H9 (cell line): ENCODE results near the gene ALOX12B. TPM values are rescaled to one million over a fixed set of nuclear protein-coding genes. Genes with fewer than 3 reads are reported as not detected.

Experiments used
- DNase-seq: peaks from one replicate; pipeline ENCODE4 v3.0.0-alpha.2; 2017
- H2AFZ ChIP-seq: one replicate; pipeline ENCODE4 v1.6.1; 2013; ENCODE audit warnings: mild to moderate bottlenecking, low read length, control low read depth, moderate library complexity
- H2AK5ac ChIP-seq: 2 replicates; pipeline ENCODE4 v1.6.1; 2013; ENCODE audit warnings: low read length, control low read depth, mixed read lengths; ENCODE audit not compliant: insufficient read length
- H2BK120ac ChIP-seq: one replicate; pipeline ENCODE4 v1.6.1; 2013; ENCODE audit warnings: low read depth, mild to moderate bottlenecking, low read length, control low read depth, inconsistent platforms; ENCODE audit not compliant: poor library complexity, severe bottlenecking
- H2BK12ac ChIP-seq: 2 replicates; pipeline ENCODE4 v1.6.1; 2013; ENCODE audit warnings: low read length, control low read depth, mixed read lengths, low read depth; ENCODE audit not compliant: insufficient read length
- H2BK15ac ChIP-seq: 2 replicates; pipeline ENCODE4 v1.6.1; 2013; ENCODE audit warnings: low read depth, low read length, control low read depth
- H2BK20ac ChIP-seq: one replicate; pipeline ENCODE4 v1.6.1; 2013; ENCODE audit warnings: low read depth, mild to moderate bottlenecking, low read length, control low read depth, inconsistent platforms; ENCODE audit not compliant: poor library complexity, severe bottlenecking
- H2BK5ac ChIP-seq: 2 replicates; pipeline ENCODE4 v1.6.1; 2013; ENCODE audit warnings: low read length, control low read depth, mixed read lengths; ENCODE audit not compliant: insufficient read length
- H3K14ac ChIP-seq: 2 replicates; pipeline ENCODE4 v1.6.1; 2013; ENCODE audit warnings: low read length, control low read depth; ENCODE audit not compliant: insufficient read depth
- H3K18ac ChIP-seq: 2 replicates; pipeline ENCODE4 v1.6.1; 2013; ENCODE audit warnings: low read depth, mild to moderate bottlenecking, mixed read lengths, low read length, control low read depth; ENCODE audit not compliant: insufficient read length
- H3K23ac ChIP-seq: 2 replicates; pipeline ENCODE4 v1.6.1; 2013; ENCODE audit warnings: low read length, control low read depth, mixed read lengths, low read depth; ENCODE audit not compliant: insufficient read length
- H3K23me2 ChIP-seq: 2 replicates; pipeline ENCODE4 v1.6.1; 2013; ENCODE audit warnings: low read depth, mild to moderate bottlenecking, mixed read lengths, low read length, control low read depth; ENCODE audit not compliant: insufficient read length, poor library complexity, severe bottlenecking
- H3K27ac ChIP-seq: 2 replicates; pipeline ENCODE4 v1.5.1; 2013; ENCODE audit warnings: low read length, control low read depth, mixed read lengths, low read depth; ENCODE audit not compliant: insufficient read length
- H3K27me3 ChIP-seq: 2 replicates; pipeline ENCODE4 v1.6.1; 2013; ENCODE audit warnings: low read length, control low read depth, inconsistent platforms; ENCODE audit not compliant: insufficient read depth
- H3K4ac ChIP-seq: 2 replicates; pipeline ENCODE4 v1.6.1; 2013; ENCODE audit warnings: low read depth, mild to moderate bottlenecking, control low read depth, inconsistent platforms, low read length, moderate library complexity
- H3K4me1 ChIP-seq: 2 replicates; pipeline ENCODE4 v1.6.1; 2013; ENCODE audit warnings: low read length, control low read depth, inconsistent platforms; ENCODE audit not compliant: insufficient read depth
- H3K4me2 ChIP-seq: 2 replicates; pipeline ENCODE4 v1.6.1; 2013; ENCODE audit warnings: low read length, control low read depth, mixed read lengths; ENCODE audit not compliant: insufficient read length, insufficient read depth
- H3K56ac ChIP-seq: 2 replicates; pipeline ENCODE4 v1.6.1; 2013; ENCODE audit warnings: low read depth, mild to moderate bottlenecking, mixed read lengths, low read length, control low read depth; ENCODE audit not compliant: insufficient read length
- H3K79me1 ChIP-seq: 2 replicates; pipeline ENCODE4 v1.6.1; 2013; ENCODE audit warnings: low read depth, mild to moderate bottlenecking, moderate library complexity, low read length, control low read depth, inconsistent platforms; ENCODE audit not compliant: insufficient read depth, poor library complexity, severe bottlenecking
- H3K79me2 ChIP-seq: 2 replicates; pipeline ENCODE4 v1.6.1; 2013; ENCODE audit warnings: low read length, control low read depth, inconsistent platforms; ENCODE audit not compliant: insufficient read depth
- H3K9ac ChIP-seq: 2 replicates; pipeline ENCODE4 v1.6.1; 2013; ENCODE audit warnings: low read length, control low read depth, mixed read lengths; ENCODE audit not compliant: insufficient read length; ENCODE audit errors: extremely low read depth
- H3K9me3 ChIP-seq: one replicate; pipeline ENCODE4 v1.6.1; 2013; ENCODE audit warnings: low read depth, low read length, inconsistent platforms; ENCODE audit not compliant: control insufficient read depth
- H3T11ph ChIP-seq: one replicate; pipeline ENCODE4 v1.6.1; 2013; ENCODE audit warnings: mild to moderate bottlenecking, low read length, control low read depth, inconsistent platforms
- H4K20me1 ChIP-seq: one replicate; pipeline ENCODE4 v1.6.1; 2013; ENCODE audit not compliant: control insufficient read depth, insufficient read length, insufficient read depth
- H4K5ac ChIP-seq: 2 replicates; pipeline ENCODE4 v1.6.1; 2013; ENCODE audit warnings: low read depth, mild to moderate bottlenecking, mixed read lengths, low read length, control low read depth; ENCODE audit not compliant: insufficient read length
- H4K8ac ChIP-seq: replicated peaks from 2 replicates; pipeline ENCODE4 v1.6.1; 2013; ENCODE audit warnings: low read length, control low read depth, mixed read lengths, low read depth; ENCODE audit not compliant: insufficient read length
- H4K91ac ChIP-seq: 2 replicates; pipeline ENCODE4 v1.6.1; 2013; ENCODE audit warnings: low read depth, mild to moderate bottlenecking, moderate library complexity, mixed read lengths, low read length, control low read depth; ENCODE audit not compliant: insufficient read length
- H3K27ac Mint-ChIP-seq, 3 experiments: 2 replicates in 2 of 3; 3 replicates in 1 of 3; pipeline ENCODE4 v1.8.0; 2020 to 2021; ENCODE audit warnings: mixed read lengths in 3 of 3, mild to moderate bottlenecking in 1 of 3, moderate library complexity in 1 of 3
- H3K27me3 Mint-ChIP-seq: 2 replicates; pipeline ENCODE4 v1.8.0; 2021; ENCODE audit warnings: low read depth, mild to moderate bottlenecking, moderate library complexity, mixed read lengths
- H3K36me3 Mint-ChIP-seq, 3 experiments: 2 replicates in 2 of 3; 3 replicates in 1 of 3; pipeline ENCODE4 v1.8.0; 2020 to 2021; ENCODE audit warnings: low read depth in 3 of 3, mixed read lengths in 3 of 3; ENCODE audit not compliant: insufficient read depth in 1 of 3
- H3K4me1 Mint-ChIP-seq, 2 experiments: 2 replicates each; pipeline ENCODE4 v1.8.0; 2020; ENCODE audit warnings: mixed read lengths in 2 of 2
- H3K4me3 Mint-ChIP-seq, 2 experiments: 2 replicates in 1 of 2; 3 replicates in 1 of 2; pipeline ENCODE4 v1.8.0; 2020 to 2021; ENCODE audit warnings: mild to moderate bottlenecking in 2 of 2, mixed read lengths in 2 of 2, moderate library complexity in 1 of 2
- H3K9me3 Mint-ChIP-seq, 2 experiments: 2 replicates in 1 of 2; 3 replicates in 1 of 2; pipeline ENCODE4 v1.8.0; 2020; ENCODE audit warnings: mild to moderate bottlenecking in 2 of 2, mixed read lengths in 2 of 2, moderate library complexity in 1 of 2
- WGBS: extraction: QIAGEN DNeasy Blood & Tissue Kit; methylation state at CpG from one replicate; pipeline ENCODE4 v1.1.7; 2013; ENCODE audit warnings: missing lambda C conversion rate, low lambda C conversion rate, mixed read lengths; ENCODE audit not compliant: insufficient read length; ENCODE audit errors: extremely low coverage; 5-methylcytosine and 5-hydroxymethylcytosine counted together
- total RNA-seq: library from RNA; stranded (reverse); gene quantifications from 2 replicates; pipeline ENCODE4 v1.2.1, GENCODE V29; 2021
- TF ChIP-seq, protein P1 (sequence below): fragments of 200-600 bp; sonication (generic); conservative IDR thresholded peaks from 3 replicates; pipeline ENCODE4 v1.8.0; 2021; ENCODE audit warnings: antibody characterized with exemption, mild to moderate bottlenecking

ALOX12B gene
- total RNA-seq, 1 experiment from 2014 or later: 1.2 TPM

DNA sequence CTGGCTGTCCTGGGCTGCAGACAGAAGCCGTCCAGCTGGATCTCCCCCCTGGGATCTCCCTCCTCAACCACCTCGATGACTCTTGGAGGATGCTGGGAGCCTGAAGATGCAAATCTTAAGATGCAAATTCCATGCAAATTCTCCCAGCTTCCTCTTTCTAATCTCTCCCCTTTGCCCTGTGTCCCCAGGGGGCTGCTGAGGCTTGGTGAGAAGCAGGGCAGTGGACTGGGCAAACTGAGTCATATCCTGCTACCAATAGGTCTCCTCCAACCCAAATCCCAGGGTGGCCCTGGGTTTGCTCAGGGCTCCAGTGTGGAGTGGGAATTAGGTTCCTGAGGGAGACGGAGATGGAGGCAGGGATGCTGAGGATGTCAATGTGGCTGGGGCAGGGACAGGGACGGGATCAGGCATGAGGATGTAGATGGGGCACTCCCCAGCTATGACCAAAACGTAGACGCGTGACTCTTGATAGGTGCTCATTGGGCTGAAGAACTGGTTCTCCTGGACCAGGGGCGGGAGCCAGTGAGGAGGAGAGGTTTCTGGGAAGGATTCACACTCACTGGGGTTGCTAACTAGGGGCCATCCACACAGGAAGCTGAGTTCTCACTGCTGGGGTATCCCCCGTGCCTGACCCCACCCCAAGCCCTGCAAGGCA is 3.6 kb upstream of the ALOX12B start:
- Histone ChIP-seq H4K8ac (no peak overlapping the region), H2BK120ac (no peak overlapping the region), H3K23me2 (no peaks in the 10 kb centered on the region), H2BK20ac (no peak overlapping the region), H3K14ac (no peak overlapping the region; the same call in 1 of the 2 replicates), H2AK5ac (no peak overlapping the region), H2AFZ (no peak overlapping the region), H2BK15ac (no peak overlapping the region), H3K79me2 (no peaks in the 10 kb centered on the region), H3K4me2 (no peak overlapping the region), H4K91ac (no peak overlapping the region), H2BK12ac (no peak overlapping the region), H3K27ac (no peak overlapping the region), H4K20me1 (no peaks in the 10 kb centered on the region), H3K23ac (no peak overlapping the region), H4K5ac (no peak overlapping the region), H3K79me1 (no peaks in the 10 kb centered on the region), H3K9me3 (no peaks in the 10 kb centered on the region), H3K27me3 (no peaks in the 10 kb centered on the region), H3K9ac (no peak overlapping the region), H3K4ac (no peak overlapping the region), H3K56ac (no peak overlapping the region), H3T11ph (no peak overlapping the region), H3K18ac (no peak overlapping the region), H2BK5ac (no peak overlapping the region), H3K4me1 (no peaks in the 10 kb centered on the region; the same call in 1 of the 2 replicates)
- Mint-ChIP-seq H3K4me3 (no peak overlapping the region), H3K27ac (no peak overlapping the region), H3K4me1 (peaks cover 14 to 16% of the 10 kb centered on the region in 2 experiments), H3K9me3 (no peaks in the 10 kb centered on the region; a peak in 2 of 5 replicates), H3K27me3 (peaks cover 59% of the 10 kb centered on the region), H3K36me3 (no peaks in the 10 kb centered on the region; a peak in 1 of 7 replicates)
- TF ChIP-seq, protein P1, sequence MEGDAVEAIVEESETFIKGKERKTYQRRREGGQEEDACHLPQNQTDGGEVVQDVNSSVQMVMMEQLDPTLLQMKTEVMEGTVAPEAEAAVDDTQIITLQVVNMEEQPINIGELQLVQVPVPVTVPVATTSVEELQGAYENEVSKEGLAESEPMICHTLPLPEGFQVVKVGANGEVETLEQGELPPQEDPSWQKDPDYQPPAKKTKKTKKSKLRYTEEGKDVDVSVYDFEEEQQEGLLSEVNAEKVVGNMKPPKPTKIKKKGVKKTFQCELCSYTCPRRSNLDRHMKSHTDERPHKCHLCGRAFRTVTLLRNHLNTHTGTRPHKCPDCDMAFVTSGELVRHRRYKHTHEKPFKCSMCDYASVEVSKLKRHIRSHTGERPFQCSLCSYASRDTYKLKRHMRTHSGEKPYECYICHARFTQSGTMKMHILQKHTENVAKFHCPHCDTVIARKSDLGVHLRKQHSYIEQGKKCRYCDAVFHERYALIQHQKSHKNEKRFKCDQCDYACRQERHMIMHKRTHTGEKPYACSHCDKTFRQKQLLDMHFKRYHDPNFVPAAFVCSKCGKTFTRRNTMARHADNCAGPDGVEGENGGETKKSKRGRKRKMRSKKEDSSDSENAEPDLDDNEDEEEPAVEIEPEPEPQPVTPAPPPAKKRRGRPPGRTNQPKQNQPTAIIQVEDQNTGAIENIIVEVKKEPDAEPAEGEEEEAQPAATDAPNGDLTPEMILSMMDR: no peak
- WGBS: no CpG with 5 or more reads among the region's 9 CpGs
- no peak for DNase-seq
